ENCODE measurements around the gene SHISA7. TPM values are rescaled to one million over a fixed set of nuclear protein-coding genes. Genes with fewer than 3 reads are reported as not detected.

Gene SHISA7
- total and polyA plus RNA-seq, 4 donors, result 4.0 to 35.6 (median 17.1) TPM

GRCh38 chr19:55473225-55474012, 30.3 kb upstream of the SHISA7 start:
- DNase-seq (ENCODE audit: low read depth in 4 of 6, low spot score in 6 of 6), result no peak
- Histone ChIP-seq H3K9me3 (ENCODE audit: control insufficient read depth, insufficient read depth, low read length) (no peaks in the 10 kb centered on the region), H3K27ac (ENCODE audit: low read depth, low read length) (peak overlapping the region; percentile 61), H3K4me1 (ENCODE audit: control insufficient read depth, insufficient read depth, low read length) (peaks cover 39% of the 10 kb centered on the region), H3K4me3 (ENCODE audit: low read depth, low read length) (no peak overlapping the region), H3K36me3 (ENCODE audit: control insufficient read depth, insufficient read depth, low read length) (no peaks in the 10 kb centered on the region), H3K27me3 (ENCODE audit: control insufficient read depth, insufficient read depth, low read length) (no peaks in the 10 kb centered on the region)
- WGBS (ENCODE audit: insufficient coverage), result 41% methylated on average over 10 of the region's 16 CpGs

GRCh38 chr19:55472463-55472862, 29.4 kb upstream of the SHISA7 start:
- Histone ChIP-seq H3K27ac (ENCODE audit: low read depth, low read length) (no peak overlapping the region), H3K9me3 (ENCODE audit: control insufficient read depth, insufficient read depth, low read length) (no peaks in the 10 kb centered on the region), H3K27me3 (ENCODE audit: control insufficient read depth, insufficient read depth, low read length) (no peaks in the 10 kb centered on the region), H3K36me3 (ENCODE audit: control insufficient read depth, insufficient read depth, low read length) (no peaks in the 10 kb centered on the region), H3K4me3 (ENCODE audit: low read depth, low read length) (no peak overlapping the region), H3K4me1 (ENCODE audit: control insufficient read depth, insufficient read depth, low read length) (peaks cover 32% of the 10 kb centered on the region)
- WGBS (ENCODE audit: insufficient coverage), result 87% methylated on average over 8 of the region's 8 CpGs
- no peak for DNase-seq (ENCODE audit: low read depth in 4 of 6, low spot score in 6 of 6)

- DNase-seq (ENCODE audit: low read depth in 4 of 6, low spot score in 6 of 6), result no peak
- Histone ChIP-seq H3K27ac (ENCODE audit: low read depth, low read length) (no peak overlapping the region), H3K4me1 (ENCODE audit: control insufficient read depth, insufficient read depth, low read length) (peaks cover 28% of the 10 kb centered on the region), H3K27me3 (ENCODE audit: control insufficient read depth, insufficient read depth, low read length) (no peaks in the 10 kb centered on the region), H3K9me3 (ENCODE audit: control insufficient read depth, insufficient read depth, low read length) (no peaks in the 10 kb centered on the region), H3K4me3 (ENCODE audit: low read depth, low read length) (no peak overlapping the region), H3K36me3 (ENCODE audit: control insufficient read depth, insufficient read depth, low read length) (no peaks in the 10 kb centered on the region)
- WGBS (ENCODE audit: insufficient coverage), result 78% methylated on average over 12 of the region's 13 CpGs
Observed at GRCh38 chr19:55471266-55471665, 28.2 kb upstream of the SHISA7 start.

GRCh38 chr19:55468054-55468393, 24.9 kb upstream of the SHISA7 start:
- Histone ChIP-seq H3K27me3 (ENCODE audit: control insufficient read depth, insufficient read depth, low read length) (no peaks in the 10 kb centered on the region), H3K4me1 (ENCODE audit: control insufficient read depth, insufficient read depth, low read length) (peaks cover 5% of the 10 kb centered on the region), H3K27ac (ENCODE audit: low read depth, low read length) (no peak overlapping the region), H3K4me3 (ENCODE audit: low read depth, low read length) (no peak overlapping the region), H3K9me3 (ENCODE audit: control insufficient read depth, insufficient read depth, low read length) (no peaks in the 10 kb centered on the region), H3K36me3 (ENCODE audit: control insufficient read depth, insufficient read depth, low read length) (no peaks in the 10 kb centered on the region)
- 46% methylated on average over 4 of the region's 4 CpGs for WGBS (ENCODE audit: insufficient coverage)
- no peak for DNase-seq (ENCODE audit: low read depth in 4 of 6, low spot score in 6 of 6)

- Histone ChIP-seq H3K36me3 (ENCODE audit: control insufficient read depth, insufficient read depth, low read length) (no peaks in the 10 kb centered on the region), H3K4me1 (ENCODE audit: control insufficient read depth, insufficient read depth, low read length) (peaks cover 4% of the 10 kb centered on the region), H3K27ac (ENCODE audit: low read depth, low read length) (no peak overlapping the region), H3K9me3 (ENCODE audit: control insufficient read depth, insufficient read depth, low read length) (no peaks in the 10 kb centered on the region), H3K4me3 (ENCODE audit: low read depth, low read length) (no peak overlapping the region), H3K27me3 (ENCODE audit: control insufficient read depth, insufficient read depth, low read length) (no peaks in the 10 kb centered on the region)
- DNase-seq (ENCODE audit: low read depth in 4 of 6, low spot score in 6 of 6), result peak in 1 of 6 donors; percentile 59
- 40% methylated on average over 25 of the region's 29 CpGs for WGBS (ENCODE audit: insufficient coverage)
Observed at GRCh38 chr19:55467236-55468053, 24.3 kb upstream of the SHISA7 start.

- Histone ChIP-seq H3K4me1 (ENCODE audit: control insufficient read depth, insufficient read depth, low read length) (peaks cover 13% of the 10 kb centered on the region), H3K27ac (ENCODE audit: low read depth, low read length) (no peak overlapping the region), H3K9me3 (ENCODE audit: control insufficient read depth, insufficient read depth, low read length) (no peaks in the 10 kb centered on the region), H3K4me3 (ENCODE audit: low read depth, low read length) (no peak overlapping the region), H3K27me3 (ENCODE audit: control insufficient read depth, insufficient read depth, low read length) (no peaks in the 10 kb centered on the region), H3K36me3 (ENCODE audit: control insufficient read depth, insufficient read depth, low read length) (no peaks in the 10 kb centered on the region)
- WGBS (ENCODE audit: insufficient coverage), result 93% methylated on average over 4 of the region's 4 CpGs
- DNase-seq (ENCODE audit: low read depth in 4 of 6, low spot score in 6 of 6), result no peak
Observed at GRCh38 chr19:55466241-55466614, 23.1 kb upstream of the SHISA7 start.

GRCh38 chr19:55465460-55466240, 22.6 kb upstream of the SHISA7 start:
- DNase-seq (ENCODE audit: low read depth in 4 of 6, low spot score in 6 of 6), result no peak
- peaks cover 18% of the 10 kb centered on the region for H3K4me1 ChIP-seq (ENCODE audit: control insufficient read depth, insufficient read depth, low read length)
- no peak overlapping the region for H3K4me3 ChIP-seq (ENCODE audit: low read depth, low read length)
- H3K27me3 ChIP-seq (ENCODE audit: control insufficient read depth, insufficient read depth, low read length), result no peaks in the 10 kb centered on the region
- WGBS (ENCODE audit: insufficient coverage), result 89% methylated on average over 9 of the region's 11 CpGs
- no peak overlapping the region for H3K27ac ChIP-seq (ENCODE audit: low read depth, low read length)
- H3K36me3 ChIP-seq (ENCODE audit: control insufficient read depth, insufficient read depth, low read length), result no peaks in the 10 kb centered on the region
- no peaks in the 10 kb centered on the region for H3K9me3 ChIP-seq (ENCODE audit: control insufficient read depth, insufficient read depth, low read length)

GRCh38 chr19:55464662-55465054, 21.6 kb upstream of the SHISA7 start, which contains the start of gene C19orf85:
TSS of gene C19orf85 (minus strand) at chr19:55464751. CDS start at chr19:55464554, 197 bp downstream.
- Histone ChIP-seq H3K27ac (ENCODE audit: low read depth, low read length) (no peak within 1 kb of the TSS), H3K27me3 (ENCODE audit: control insufficient read depth, insufficient read depth, low read length) (no peaks in the 10 kb centered on the region), H3K4me3 (ENCODE audit: low read depth, low read length) (no peak within 1 kb of the TSS), H3K9me3 (ENCODE audit: control insufficient read depth, insufficient read depth, low read length) (no peaks in the 10 kb centered on the region), H3K4me1 (ENCODE audit: control insufficient read depth, insufficient read depth, low read length) (peaks cover 25% of the 10 kb centered on the region), H3K36me3 (ENCODE audit: control insufficient read depth, insufficient read depth, low read length) (peaks cover under 1% of the 10 kb centered on the region)
- 15% methylated on average over 7 of the region's 14 CpGs for WGBS (ENCODE audit: insufficient coverage)
- no peak for DNase-seq (ENCODE audit: low read depth in 4 of 6, low spot score in 6 of 6)

- H3K9me3 ChIP-seq (ENCODE audit: control insufficient read depth, insufficient read depth, low read length), result no peaks in the 10 kb centered on the region
- no peaks in the 10 kb centered on the region for H3K27me3 ChIP-seq (ENCODE audit: control insufficient read depth, insufficient read depth, low read length)
- peaks cover 30% of the 10 kb centered on the region for H3K4me1 ChIP-seq (ENCODE audit: control insufficient read depth, insufficient read depth, low read length)
- H3K36me3 ChIP-seq (ENCODE audit: control insufficient read depth, insufficient read depth, low read length), result peaks cover 3% of the 10 kb centered on the region
- 73% methylated on average over 19 of the region's 23 CpGs for WGBS (ENCODE audit: insufficient coverage)
- H3K27ac ChIP-seq (ENCODE audit: low read depth, low read length), result no peak overlapping the region
- DNase-seq (ENCODE audit: low read depth in 4 of 6, low spot score in 6 of 6), result no peak
- no peak overlapping the region for H3K4me3 ChIP-seq (ENCODE audit: low read depth, low read length)
Observed at GRCh38 chr19:55464039-55464661, 21.1 kb upstream of the SHISA7 start.

Data from spinal cord (tissue), 10 donors.